NCI-H2081 (cell line): ENCODE results near the gene SLC35A4.
"Not testable (repeated sequence)": the region's sequence is repeated elsewhere in the genome, so short reads cannot be mapped to it uniquely, and the experiment has no call there.

ENCODE experiments used
- DNase-seq, 2 experiments: peaks; one replicate each; lab custom pipeline; 2025; lab: John Stamatoyannopoulos, UW

Gene SLC35A4

DNA sequence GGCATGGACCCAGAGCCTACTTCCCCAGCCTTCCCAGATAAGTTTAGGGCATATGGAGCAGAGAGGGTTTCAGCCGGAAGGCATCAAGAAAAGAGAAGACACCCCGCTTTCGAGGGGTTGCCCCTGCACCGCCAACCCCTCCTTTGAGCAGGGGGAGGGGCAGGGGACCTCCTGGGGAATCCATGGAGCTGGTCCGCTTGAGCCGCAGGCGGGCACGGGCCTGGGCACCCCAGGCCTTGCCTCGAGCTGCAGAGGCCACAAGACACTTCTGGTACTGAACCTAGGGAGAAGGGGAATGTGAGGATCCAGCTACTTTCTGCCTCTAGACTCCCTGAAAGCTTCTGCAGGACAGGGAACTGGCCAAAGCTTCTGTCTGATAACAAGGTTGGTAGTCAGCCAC is 6.1 kb upstream of the SLC35A4 start:
- DNase-seq = no peak

DNA sequence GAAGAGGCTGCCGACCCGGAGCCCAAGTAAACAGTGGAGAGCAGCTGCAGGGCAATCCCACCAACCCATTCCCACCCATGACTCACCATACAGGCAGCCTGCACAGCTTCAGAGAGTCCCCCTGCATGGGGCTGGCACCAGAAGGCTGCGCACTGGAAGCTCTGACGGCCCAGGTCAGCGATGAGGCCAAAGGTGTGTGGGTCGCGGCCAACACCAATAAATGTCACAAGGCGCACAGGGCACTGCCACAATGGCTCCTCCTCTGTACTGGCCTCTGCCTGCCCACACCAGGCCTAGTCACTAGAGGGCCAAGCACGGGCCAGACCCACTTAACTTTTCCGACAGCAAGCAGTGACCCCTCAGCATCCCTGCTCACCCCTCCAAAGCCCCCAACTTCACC is 4.4 kb upstream of the SLC35A4 start:
- DNase-seq = no peak

DNA sequence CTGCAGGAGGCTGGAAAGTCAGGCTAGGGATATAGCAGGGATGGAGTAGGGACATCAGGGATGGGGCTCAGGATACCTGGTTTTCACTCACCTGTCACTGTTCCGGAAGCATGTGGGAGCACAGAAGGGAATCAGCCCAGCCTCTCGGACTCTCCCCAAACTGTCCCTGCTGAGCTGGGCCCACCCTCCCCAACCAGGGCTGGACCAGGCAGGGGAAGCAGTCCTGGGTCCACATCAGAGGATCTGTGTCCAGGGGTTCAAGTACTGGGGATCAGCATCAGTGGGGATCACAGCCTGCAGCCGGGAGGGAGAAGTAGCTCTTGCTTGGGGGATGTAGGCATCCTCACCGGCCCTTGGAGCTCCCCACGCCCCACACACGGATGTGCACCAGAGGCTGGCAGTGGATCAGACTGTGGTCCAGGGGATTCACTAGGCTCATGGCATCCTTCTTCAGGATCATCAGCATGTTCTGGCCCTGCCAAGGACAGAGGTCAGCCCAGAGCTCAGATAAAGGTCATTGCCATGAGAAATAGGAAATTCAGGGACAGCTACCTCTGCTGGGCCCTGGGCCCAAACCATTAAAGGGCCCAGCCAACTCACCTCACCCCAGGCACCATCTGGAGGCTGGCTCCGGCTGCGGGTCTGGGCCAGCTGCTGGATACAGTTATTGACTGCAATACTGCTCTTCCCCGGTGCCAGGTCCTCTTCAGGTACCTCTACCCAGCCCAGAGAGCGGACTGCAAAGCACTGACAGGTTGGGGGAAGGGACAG is 2.7 kb upstream of the SLC35A4 start:
- DNase-seq = no peak

DNA sequence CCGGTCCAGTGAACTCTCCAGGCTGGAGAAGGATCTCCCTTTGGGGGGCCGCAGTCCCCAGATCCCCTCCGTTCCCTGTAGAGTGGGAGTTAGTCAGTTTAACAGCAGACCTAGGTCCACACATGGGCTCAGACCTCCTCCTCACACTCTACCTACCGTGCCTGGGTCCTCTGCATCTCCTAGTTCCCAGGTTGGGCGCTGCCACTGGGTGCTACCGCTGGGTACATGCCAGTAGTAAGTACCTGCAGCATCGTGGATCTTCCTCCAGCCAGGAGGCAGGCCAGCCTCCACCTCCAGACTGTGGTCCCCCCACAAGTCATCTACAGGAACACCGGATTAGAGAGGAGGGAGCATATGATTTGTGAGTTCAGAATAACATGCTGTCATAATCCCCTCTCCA is 1.0 kb upstream of the SLC35A4 start:
- peak in 1 of 2 experiments; percentile 9 for DNase-seq

DNA sequence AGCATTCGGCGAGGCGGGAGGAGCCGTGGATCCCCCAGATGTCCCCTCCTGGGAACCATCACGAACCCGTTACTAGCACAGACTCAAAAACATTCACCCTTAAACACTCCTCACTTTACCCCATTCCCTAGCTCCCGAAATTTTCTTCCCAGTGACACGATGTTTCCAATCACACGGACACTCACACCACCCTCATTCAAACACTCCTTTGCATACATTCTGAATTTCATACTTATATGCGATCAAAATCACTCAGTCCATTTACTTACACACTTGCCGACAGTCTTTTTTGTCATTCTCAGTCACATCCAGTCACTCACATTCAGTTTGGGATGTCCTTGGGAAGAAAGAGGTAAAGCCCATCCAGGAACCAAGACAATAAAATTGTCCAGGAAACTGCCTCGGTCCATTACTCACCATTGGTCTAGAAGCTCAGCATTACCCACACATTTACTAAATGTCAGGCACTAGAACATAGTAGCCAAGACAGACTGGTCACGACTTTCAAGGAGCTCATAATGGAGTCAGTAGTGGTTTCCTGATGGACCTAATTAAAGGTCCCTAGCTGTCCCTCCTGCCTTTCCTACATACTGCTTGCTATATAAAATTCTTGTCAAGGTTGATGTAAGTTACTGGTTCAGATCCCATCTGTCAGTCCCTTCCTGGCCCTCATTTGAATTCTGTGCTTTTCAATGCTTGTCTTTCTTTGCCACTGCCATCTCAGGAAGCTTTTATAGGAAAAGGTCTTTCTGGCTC is 574 bp downstream of the SLC35A4 start:
- no peak for DNase-seq

DNA sequence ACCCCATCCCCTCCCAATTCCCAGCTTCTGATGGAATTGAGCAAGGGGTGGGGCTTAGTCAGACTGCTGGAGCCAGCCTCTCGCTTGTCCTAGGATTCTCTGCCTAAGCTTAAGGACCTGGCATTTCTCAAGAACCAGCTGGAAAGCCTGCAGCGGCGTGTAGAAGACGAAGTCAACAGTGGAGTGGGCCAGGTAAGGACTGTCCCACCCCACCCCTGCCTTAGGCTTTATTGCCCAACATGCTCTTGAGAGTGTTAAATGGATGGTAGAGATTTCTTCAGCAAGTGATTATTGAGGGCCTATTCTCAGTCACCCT is 1.1 kb downstream of the SLC35A4 start:
- DNase-seq = no peak

DNA sequence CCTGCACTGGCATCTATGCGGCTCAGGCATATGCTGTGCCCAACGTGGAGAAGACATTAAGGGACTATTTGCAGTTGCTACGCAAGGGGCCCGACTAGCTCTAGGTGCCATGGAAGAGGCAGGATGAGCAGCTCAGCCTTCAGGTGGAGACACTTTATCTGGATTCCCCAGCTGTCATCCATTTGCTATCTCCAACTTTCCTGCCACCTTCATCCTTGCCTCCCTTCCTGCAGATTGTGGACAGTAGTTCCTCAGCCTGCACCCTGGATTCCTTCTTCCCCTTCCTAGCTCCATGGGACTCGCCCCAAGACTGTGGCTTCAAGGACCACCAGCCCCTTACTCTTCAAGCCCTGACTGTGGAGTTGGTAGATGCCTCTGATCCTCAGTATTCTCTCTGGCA is 2.0 kb downstream of the SLC35A4 start:
- DNase-seq = no peak

DNA sequence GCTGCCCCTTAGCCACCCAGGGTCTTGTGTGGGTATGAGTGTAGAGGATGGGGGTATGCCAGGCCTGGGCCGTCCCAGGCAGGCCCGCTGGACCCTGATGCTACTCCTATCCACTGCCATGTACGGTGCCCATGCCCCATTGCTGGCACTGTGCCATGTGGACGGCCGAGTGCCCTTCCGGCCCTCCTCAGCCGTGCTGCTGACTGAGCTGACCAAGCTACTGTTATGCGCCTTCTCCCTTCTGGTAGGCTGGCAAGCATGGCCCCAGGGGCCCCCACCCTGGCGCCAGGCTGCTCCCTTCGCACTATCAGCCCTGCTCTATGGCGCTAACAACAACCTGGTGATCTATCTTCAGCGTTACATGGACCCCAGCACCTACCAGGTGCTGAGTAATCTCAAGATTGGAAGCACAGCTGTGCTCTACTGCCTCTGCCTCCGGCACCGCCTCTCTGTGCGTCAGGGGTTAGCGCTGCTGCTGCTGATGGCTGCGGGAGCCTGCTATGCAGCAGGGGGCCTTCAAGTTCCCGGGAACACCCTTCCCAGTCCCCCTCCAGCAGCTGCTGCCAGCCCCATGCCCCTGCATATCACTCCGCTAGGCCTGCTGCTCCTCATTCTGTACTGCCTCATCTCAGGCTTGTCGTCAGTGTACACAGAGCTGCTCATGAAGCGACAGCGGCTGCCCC is 2.6 kb downstream of the SLC35A4 start:
- DNase-seq = no peak

DNA sequence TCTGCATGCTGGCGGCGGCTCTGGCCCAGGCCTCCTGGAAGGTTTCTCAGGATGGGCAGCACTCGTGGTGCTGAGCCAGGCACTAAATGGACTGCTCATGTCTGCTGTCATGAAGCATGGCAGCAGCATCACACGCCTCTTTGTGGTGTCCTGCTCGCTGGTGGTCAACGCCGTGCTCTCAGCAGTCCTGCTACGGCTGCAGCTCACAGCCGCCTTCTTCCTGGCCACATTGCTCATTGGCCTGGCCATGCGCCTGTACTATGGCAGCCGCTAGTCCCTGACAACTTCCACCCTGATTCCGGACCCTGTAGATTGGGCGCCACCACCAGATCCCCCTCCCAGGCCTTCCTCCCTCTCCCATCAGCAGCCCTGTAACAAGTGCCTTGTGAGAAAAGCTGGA is 3.2 kb downstream of the SLC35A4 start:
- DNase-seq = no peak

DNA sequence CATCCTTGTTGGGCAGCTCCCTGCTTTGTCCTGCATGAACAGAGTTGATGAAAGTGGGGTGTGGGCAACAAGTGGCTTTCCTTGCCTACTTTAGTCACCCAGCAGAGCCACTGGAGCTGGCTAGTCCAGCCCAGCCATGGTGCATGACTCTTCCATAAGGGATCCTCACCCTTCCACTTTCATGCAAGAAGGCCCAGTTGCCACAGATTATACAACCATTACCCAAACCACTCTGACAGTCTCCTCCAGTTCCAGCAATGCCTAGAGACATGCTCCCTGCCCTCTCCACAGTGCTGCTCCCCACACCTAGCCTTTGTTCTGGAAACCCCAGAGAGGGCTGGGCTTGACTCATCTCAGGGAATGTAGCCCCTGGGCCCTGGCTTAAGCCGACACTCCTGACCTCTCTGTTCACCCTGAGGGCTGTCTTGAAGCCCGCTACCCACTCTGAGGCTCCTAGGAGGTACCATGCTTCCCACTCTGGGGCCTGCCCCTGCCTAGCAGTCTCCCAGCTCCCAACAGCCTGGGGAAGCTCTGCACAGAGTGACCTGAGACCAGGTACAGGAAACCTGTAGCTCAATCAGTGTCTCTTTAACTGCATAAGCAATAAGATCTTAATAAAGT is 3.9 kb downstream of the SLC35A4 start:
- no peak for DNase-seq

DNA sequence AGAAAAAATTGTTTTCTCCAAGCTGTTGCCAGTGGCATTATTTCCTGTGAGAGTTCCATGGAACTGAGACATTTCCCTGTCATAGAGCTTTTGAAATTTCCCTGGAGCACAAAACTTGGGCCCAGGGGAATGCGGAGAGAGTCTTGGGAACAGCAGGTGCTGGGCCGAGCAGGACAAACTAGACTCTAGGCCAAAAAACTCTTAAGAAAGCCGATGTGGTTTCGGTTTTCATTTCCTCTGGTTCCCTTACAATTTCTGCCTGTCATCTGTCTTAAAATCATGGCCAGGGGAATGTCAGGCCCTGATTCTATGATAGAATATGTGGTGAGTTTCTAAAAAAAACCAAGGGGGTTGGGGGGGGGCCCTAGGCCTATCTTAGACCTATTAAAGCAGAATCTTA is 4.6 kb downstream of the SLC35A4 start:
- DNase-seq = no peak

DNA sequence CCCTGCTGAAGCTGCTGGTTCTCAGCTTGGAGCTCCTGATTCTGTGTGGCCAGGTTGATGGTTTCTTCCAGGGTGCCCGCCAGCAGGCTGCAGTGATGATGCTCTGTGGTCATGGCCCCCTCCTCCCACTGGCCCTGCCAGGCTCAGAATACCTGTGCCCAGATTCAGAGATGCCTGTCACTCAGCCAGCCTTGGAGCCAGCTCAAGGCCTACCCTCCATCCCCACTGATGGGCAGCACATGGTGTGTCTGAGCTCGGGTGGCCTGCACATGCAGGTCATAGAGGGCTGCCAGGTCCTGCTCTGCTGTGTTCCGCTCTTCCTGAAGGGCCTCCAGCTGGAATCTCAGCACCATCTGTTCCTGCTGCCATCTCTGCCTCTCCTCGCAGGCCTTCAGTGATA is 5.4 kb downstream of the SLC35A4 start:
- DNase-seq = no peak

DNA sequence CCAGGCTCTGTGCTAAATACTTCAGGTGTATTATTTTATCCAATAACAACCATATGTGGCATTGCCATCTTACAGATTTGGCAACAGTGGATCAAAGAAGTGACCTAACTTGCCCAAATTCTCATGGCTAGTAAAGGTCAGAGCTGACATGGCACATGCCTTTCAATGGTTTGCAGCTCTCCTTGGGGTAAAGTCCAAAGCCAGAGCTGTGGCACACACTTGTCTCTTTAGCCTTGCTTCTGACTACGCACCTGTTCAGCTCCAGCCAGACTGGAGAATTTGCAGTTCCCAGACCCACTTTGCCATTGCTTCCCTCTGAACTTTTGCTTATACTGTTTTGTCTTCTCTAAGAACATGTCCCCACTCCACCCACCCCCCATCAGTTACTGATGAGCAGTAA is 5.9 kb downstream of the SLC35A4 start:
- DNase-seq = no peak

DNA sequence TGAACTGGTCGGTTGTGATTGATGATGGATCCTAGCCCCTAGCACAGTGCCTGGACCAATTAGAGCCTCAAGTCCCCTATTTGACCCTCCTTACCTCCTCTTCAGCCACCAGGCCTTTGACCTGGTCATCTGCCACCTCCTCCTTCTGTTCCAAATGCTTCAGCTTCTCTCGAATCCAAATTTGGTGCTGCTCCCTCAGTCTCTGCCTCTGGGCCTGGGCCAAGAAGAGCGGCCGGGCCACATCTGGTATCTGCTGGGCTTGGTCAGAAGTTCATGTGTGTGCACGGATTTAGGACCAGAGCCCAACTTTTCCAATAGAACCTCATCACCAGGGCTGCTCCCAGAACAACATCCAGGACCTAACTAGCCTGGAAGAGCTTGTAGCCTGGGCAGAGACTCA is 6.5 kb downstream of the SLC35A4 start:
- DNase-seq = no peak

DNA sequence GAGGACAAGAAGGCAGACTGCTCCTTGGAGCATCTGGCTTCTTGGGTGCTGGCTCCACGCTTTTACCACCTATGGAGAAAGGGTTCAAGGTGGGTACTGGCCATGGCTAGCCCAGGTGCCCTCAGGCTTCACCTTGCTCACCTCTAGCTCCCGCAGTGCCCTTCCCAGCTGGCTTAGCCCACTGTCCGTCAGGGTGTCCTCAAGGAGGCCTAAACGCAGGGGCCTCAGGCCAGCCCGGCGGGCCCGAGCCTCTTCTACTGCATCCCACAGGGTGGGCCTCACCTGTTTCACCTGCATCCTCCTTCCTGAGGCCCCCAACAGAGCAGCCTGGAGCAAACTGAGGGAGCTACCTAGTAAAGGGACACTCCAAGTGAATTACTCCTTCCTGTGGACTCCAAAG is 9.1 kb downstream of the SLC35A4 start:
- no peak for DNase-seq

DNA sequence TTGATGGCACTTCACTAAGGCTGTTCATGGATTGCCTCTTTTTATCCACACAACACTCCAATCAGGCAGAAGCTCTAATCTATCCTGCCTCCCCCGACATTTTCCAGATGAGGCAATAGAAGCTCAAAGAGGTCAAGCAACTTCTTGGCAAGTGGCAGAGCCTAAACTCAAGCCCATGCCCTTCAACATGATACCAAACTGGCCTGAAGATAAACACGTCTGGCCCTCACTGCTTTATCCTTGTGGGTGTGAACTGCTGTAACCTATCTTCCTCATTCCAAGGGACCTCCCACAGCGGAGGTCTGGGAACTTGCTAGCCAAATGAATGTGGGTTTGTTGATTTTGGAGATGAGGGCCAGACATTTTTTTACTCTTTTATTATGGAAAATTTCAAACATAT is 9.5 kb downstream of the SLC35A4 start:
- DNase-seq = no peak

DNA sequence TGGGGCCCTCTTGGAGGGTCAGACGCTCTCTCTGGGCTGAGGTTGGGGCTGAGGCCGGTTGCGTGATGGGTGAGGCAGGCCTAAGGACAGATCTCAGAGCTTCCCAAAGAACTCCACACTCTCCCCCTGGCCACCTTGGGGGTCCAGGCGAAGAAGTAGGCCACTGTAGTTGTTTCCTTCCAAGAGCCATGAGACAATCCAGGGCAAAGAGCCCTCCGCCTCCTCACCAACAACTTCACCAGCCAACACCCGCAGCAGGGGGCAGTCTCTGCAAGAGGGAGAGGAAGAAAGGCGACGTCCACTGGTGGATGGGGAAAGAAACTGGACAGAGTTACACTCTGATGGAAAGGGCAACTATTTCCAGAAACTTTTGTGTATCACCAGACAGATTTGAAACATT is 10.7 kb downstream of the SLC35A4 start:
- no peak for DNase-seq

DNA sequence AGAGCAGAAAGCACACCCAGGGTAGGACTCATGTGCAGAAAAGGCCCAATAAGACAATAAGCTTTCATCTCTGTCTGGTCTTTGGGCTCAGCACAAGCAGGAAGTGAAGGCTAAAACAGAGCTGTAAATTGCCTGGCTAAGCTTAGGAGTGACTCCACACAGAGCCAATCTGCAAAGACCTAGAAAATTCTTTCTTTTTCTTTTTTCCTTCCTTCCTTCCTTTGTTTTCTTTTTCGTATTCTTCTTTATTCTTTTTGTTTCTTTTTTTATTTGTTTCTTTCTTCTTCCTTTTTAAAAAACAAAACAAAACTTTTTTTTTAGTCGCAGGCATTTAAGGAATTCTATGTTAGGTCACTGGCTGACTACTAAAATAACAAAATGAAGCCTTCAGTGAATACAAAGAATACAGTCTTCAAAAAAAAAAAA is 12.2 kb downstream of the SLC35A4 start:
- DNase-seq = no peak

DNA sequence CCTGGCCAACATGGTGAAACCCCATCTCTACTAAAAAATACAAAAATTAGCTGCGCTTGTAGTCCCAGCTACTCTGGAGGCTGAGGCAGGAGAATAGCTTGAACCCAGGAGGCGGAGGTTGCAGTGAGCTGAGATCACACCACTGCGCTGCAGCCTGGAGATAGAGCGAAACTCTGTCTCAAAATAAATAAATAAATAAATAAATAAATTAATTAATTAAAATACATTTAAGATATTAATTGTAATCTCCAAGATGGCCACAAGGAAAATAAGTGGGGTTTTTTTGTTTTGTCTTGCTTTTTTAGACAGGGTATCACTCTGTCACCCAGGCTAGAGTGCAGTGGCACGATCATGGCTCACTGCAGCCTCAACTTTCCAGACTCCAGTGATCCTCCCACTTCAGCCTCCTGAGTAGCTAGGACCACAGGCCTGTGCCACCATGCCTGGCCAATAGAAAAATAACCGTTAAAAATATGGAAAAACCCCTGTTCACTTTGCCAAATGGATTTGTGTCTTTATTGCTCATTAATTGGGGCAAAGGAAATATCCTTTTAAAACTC is 14.6 kb downstream of the SLC35A4 start:
- DNase-seq = not testable (repeated sequence)

DNA sequence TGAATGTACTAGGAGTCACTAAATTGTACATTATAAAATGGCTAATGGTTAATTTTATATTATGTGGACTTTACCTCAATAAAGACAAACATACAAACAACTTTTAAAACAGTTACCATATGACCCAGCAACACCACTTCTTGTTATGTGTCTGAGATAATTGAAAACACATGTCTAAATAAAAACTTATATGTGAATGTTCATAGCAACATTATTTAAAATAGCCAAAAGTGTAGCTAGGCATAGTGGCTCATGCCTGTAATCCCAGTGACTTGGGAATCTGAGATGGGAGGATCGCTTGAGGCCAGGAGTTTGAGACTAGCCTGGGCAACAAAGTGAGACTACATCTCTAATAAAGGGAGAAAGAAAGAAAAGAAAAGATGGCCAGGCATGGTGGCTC is 22.9 kb downstream of the SLC35A4 start:
- DNase-seq = no peak

DNA sequence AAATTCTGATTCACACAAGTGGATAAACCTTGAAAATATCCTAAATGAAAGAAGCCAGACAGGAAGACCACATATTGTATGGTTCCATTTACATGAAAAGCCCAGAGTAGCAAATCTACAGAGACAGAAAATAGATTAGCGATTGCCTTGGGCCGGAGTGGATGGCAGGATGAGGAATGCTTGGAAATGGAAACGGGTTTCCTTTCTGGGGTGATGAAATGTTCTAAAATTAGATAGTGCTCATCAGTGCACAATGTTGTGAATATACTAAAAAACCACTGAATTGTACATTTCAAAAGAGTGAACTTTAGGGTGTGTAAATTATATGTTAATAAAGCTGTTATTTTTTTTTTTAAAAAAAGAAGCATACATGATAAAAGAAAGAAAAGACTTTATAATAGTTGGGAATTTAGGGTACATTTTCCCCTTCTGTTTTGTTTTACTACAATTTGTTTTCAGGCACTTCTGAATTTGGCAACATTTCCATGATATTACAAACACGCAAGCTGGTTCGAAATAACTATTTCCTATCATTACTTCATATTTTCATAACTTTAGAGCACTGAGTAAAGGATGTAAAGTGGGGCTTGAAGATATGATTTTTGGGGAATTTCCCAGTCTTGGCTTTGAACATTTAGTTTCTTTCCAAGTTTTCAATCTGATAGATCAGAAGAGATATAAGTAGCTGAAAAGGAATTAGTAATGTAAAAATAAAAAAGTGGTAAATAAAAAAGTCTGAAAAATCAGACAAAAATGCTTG is 23.9 kb downstream of the SLC35A4 start:
- no peak for DNase-seq

DNA sequence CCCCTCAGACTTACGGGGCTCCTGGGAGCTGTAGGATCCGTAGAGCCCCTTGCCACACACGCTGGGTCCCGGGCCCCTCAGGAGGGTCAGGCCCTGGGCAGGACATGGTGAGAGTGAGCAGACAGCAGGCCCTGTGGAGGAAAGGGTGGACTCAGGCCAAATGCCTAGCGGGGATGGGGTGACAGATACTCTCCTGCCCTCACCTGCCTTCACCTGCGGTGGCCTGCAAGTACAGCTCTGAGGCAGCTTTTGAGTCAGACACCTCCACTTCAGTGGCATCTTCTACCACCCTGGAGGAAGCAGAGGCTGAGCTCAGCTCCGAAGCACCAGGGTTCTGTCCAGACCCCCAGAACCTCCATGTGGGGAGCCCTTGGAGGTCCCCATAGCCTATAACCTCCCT is 26.2 kb downstream of the SLC35A4 start:
- DNase-seq = no peak
